ENCODE data around the gene IFI27L1.

Gene IFI27L1, protein sequence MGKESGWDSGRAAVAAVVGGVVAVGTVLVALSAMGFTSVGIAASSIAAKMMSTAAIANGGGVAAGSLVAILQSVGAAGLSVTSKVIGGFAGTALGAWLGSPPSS

DNA sequence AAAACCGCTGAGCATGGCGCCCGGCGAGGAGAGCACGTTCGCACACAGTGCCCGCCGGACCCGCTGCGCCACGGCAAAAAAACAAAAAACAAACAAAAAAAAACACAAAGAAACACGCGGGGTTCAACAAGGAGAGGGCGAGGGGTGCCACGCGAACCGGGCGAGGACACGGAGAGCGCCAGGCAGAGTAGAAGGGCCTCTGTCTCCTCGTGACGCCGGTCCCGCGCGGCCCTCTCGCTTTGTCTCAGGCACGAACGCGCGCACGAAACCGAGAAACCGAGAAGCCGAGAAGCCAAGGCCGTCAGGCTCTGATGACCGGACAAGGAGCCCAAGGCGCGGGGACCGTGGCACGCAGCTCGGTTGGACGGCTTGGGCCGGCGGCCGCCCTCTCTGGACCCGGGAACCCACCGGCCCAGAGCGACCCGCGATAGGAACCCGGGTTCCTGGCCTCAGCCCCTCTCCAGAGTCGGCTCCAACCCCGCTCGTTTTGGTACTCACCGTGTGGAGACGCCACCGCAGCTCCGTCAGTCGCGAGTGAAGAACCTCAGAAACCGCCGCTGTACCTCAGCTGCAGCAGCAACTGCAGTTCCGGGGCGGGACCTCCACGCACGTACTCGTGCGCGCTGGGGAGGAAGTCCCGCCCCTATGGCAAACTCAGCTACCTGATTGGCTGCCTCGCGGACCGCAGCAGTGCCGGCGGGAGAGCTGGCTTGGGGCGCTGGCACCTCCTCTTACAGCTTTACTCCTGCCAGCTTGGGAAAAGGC is at the start of gene IFI27L1, which contains the start of gene DDX24:
TSS of gene IFI27L1 (plus strand) at position 690 of the 765 bp plus-strand sequence. CDS start 15,628 bp downstream, outside the sequence.
TSS of gene DDX24 (minus strand) at position 582 of the 765 bp plus-strand sequence. CDS start 1,460 bp downstream, outside the sequence.
- TF ChIP-seq CTCF (conservative IDR thresholded peaks at IDR 0.05; ENCODE audit: low read length), result no peak
- H3K4me3 ChIP-seq (ENCODE audit: low read length), result peak within 1 kb of the TSS; percentile 90
- DNase-seq (ENCODE audit: low read depth), result peak; percentile 93

DNA sequence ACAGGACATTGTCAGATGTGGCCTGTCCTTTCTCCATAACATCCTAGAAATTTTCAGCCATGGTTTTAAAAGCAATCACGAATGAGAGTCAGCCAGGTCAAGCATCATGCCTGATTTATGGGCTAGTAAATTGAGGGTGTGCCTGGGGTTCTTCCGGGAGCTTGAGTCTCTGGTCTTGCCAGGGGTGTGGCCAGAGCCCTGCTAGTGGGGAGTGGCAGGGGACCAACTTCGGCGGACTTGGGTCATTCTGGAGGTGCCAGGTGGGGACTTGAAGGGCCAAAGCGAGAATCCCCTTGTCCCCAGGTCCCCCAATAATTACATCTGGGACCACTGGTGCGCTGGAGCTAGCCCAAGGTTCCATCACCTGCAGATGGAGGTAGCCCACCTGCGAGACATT is 49.2 kb upstream of the IFI27L1 start:
- no peak overlapping the region for H3K4me3 ChIP-seq (ENCODE audit: low read length)
- DNase-seq (ENCODE audit: low read depth), result no peak
- TF ChIP-seq CTCF (conservative IDR thresholded peaks at IDR 0.05; ENCODE audit: low read length), result no peak

DNA sequence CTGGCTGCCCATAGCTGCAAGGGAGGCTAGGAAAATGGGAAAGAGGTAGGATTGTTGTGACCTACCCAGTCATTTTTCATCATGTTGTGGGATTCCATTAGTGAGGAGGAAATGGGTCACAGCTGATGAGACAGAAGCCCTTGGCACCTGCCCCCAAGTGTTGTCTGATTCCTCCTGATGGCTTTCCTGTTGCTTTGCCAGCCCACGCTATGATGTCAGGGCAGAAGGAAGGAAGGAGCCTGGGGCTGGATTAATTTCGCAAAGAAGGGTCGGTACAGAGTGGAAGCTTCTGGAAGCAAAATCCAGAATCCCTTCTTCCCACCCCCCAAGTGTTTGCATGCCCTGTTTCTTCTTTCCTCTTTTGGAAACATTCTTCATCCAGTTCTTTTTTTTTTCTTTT is 46.2 kb upstream of the IFI27L1 start:
- no peak overlapping the region for H3K4me3 ChIP-seq (ENCODE audit: low read length)
- TF ChIP-seq CTCF (conservative IDR thresholded peaks at IDR 0.05; ENCODE audit: low read length), result no peak
- DNase-seq (ENCODE audit: low read depth), result no peak

- no peak overlapping the region for H3K4me3 ChIP-seq (ENCODE audit: low read length)
- peak; percentile 65 for DNase-seq (ENCODE audit: low read depth)
- TF ChIP-seq CTCF (conservative IDR thresholded peaks at IDR 0.05; ENCODE audit: low read length), result peak; percentile 90
These were observed 44.6 kb upstream of the IFI27L1 start for GRCh38 chr14:94036313-94037167.

DNA sequence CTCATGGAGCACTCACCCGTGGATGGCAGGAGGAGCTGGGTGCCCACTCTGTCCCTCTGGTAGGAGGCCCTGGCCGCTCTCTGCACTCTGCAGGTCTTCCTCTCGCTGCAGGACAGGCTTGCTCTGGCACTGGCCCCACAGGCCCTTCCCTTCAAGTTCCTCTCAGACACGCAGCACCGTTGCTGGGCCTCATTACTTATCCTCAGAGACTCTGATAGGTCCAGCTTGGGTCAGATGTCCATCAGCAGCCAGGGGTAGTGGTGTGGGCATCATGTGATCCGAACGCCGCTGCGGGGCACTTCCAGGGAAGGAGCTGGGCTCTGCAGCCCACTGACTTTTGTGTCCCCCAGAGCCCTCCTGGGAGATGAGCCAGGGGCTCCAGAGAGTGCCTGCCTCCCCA is 43.2 kb upstream of the IFI27L1 start:
- no peak overlapping the region for H3K4me3 ChIP-seq (ENCODE audit: low read length)
- TF ChIP-seq CTCF (conservative IDR thresholded peaks at IDR 0.05; ENCODE audit: low read length), result no peak
- DNase-seq (ENCODE audit: low read depth), result no peak

- no peak for TF ChIP-seq CTCF (conservative IDR thresholded peaks at IDR 0.05; ENCODE audit: low read length)
- H3K4me3 ChIP-seq (ENCODE audit: low read length), result no peak overlapping the region
- no peak for DNase-seq (ENCODE audit: low read depth)
These were observed 42.6 kb upstream of the IFI27L1 start for GRCh38 chr14:94038510-94038909.
